IMR-90 (cell line): Measurements from ENCODE around the gene GRIN1. TPM values are rescaled to one million over a fixed set of nuclear protein-coding genes. Genes with fewer than 3 reads are reported as not detected.
A peak's percentile ranks its signal among the peaks of the same experiment; 100 is the strongest.

ENCODE experiments used
- ATAC-seq: fragments of 200-7000 bp; cut with Tn5 transposase; 2 replicates; pipeline ENCODE4 v1.9.1; 2020; ENCODE audit warnings: low read depth, mild to moderate bottlenecking, moderate library complexity
- BruUV-seq: library from RNA; stranded (reverse); fragments of 400-500 nt; replicated peaks from 2 replicates; lab custom pipeline; 2021; lab: Mats Ljungman, UMichigan
- CTCF ChIA-PET: fragments of 300-600 bp; formaldehyde crosslinking; extraction: SDS; loops from one replicate; lab custom pipeline; 2021; ENCODE audit warnings: antibody characterized with exemption; lab: Yijun Ruan, JAX
- POLR2A ChIA-PET: fragments of 300-600 bp; sonication (Branson Sonifier 250); formaldehyde crosslinking; loops from one replicate; lab custom pipeline; 2022; ENCODE audit warnings: antibody characterized with exemption; ENCODE audit not compliant: unreplicated experiment; lab: Charles Lee
- DNase-seq: peaks from one replicate; pipeline ENCODE4 v3.0.0; 2013
- H2AFZ ChIP-seq: replicated peaks from 2 replicates; pipeline ENCODE3; 2013; ENCODE audit warnings: low read length, mild to moderate bottlenecking; ENCODE audit not compliant: poor library complexity
- H2AK5ac ChIP-seq: 2 replicates; pipeline ENCODE4 v1.6.1; 2013; ENCODE audit warnings: low read depth, low read length, inconsistent platforms
- H2AK9ac ChIP-seq: replicated peaks from 2 replicates; pipeline ENCODE3; 2013; ENCODE audit warnings: mild to moderate bottlenecking, low read depth, low read length, moderate library complexity; ENCODE audit not compliant: poor library complexity
- H2BK120ac ChIP-seq: 2 replicates; pipeline ENCODE4 v1.6.1; 2013; ENCODE audit warnings: low read depth, low read length, inconsistent platforms
- H2BK15ac ChIP-seq: 3 replicates; pipeline ENCODE4 v1.6.1; 2013; ENCODE audit warnings: low read depth, low read length, inconsistent platforms
- H2BK20ac ChIP-seq: 2 replicates; pipeline ENCODE4 v1.6.1; 2013; ENCODE audit warnings: low read depth, mild to moderate bottlenecking, inconsistent platforms, low read length, moderate library complexity
- H2BK5ac ChIP-seq: 2 replicates; pipeline ENCODE4 v1.6.1; 2013; ENCODE audit warnings: mild to moderate bottlenecking, low read depth, low read length, inconsistent platforms; ENCODE audit not compliant: poor library complexity, severe bottlenecking
- H3K14ac ChIP-seq: replicated peaks from 2 replicates; pipeline ENCODE4 v1.6.1; 2013; ENCODE audit warnings: low read depth, low read length, inconsistent platforms
- H3K18ac ChIP-seq: 2 replicates; pipeline ENCODE4 v1.6.1; 2013; ENCODE audit warnings: low read depth, low read length, control low read depth
- H3K23ac ChIP-seq: 2 replicates; pipeline ENCODE4 v1.6.1; 2013; ENCODE audit warnings: low read depth, low read length, inconsistent platforms
- H3K27ac ChIP-seq: 2 replicates; pipeline ENCODE4 v1.5.1; 2013; ENCODE audit warnings: mild to moderate bottlenecking, control low read depth, low read length; ENCODE audit not compliant: insufficient read depth
- H3K27me3 ChIP-seq: 2 replicates; pipeline ENCODE4 v1.6.1; 2013; ENCODE audit warnings: low read length; ENCODE audit not compliant: control insufficient read depth, insufficient read depth
- H3K36me3 ChIP-seq: 2 replicates; pipeline ENCODE4 v1.6.1; 2013; ENCODE audit warnings: low read length, mixed read lengths; ENCODE audit not compliant: control insufficient read depth, insufficient read depth
- H3K4ac ChIP-seq: 2 replicates; pipeline ENCODE4 v1.6.1; 2013; ENCODE audit warnings: low read depth, low read length, inconsistent platforms
- H3K4me1 ChIP-seq: 2 replicates; pipeline ENCODE4 v1.6.1; 2013; ENCODE audit warnings: low read length, mixed read lengths; ENCODE audit not compliant: control insufficient read depth, insufficient read depth
- H3K4me2 ChIP-seq: 2 replicates; pipeline ENCODE4 v1.6.1; 2013; ENCODE audit warnings: low read depth, mild to moderate bottlenecking, control low read depth, low read length, moderate library complexity
- H3K4me3 ChIP-seq: 2 replicates; pipeline ENCODE4 v1.5.1; 2013; ENCODE audit warnings: low read depth, mild to moderate bottlenecking, control low read depth, low read length, moderate library complexity; ENCODE audit not compliant: insufficient read depth
- H3K56ac ChIP-seq: 2 replicates; pipeline ENCODE4 v1.6.1; 2013; ENCODE audit warnings: low read length, inconsistent platforms; ENCODE audit not compliant: insufficient read depth; ENCODE audit errors: extremely low read depth
- H3K79me1 ChIP-seq, 2 experiments: 2 replicates each; pipeline ENCODE4 v1.6.1; 2013; ENCODE audit warnings: low read length in 2 of 2, inconsistent platforms in 1 of 2, low read depth in 1 of 2
- H3K9ac ChIP-seq: 2 replicates; pipeline ENCODE4 v1.6.1; 2013; ENCODE audit warnings: low read depth, low read length, control low read depth
- H3K9me1 ChIP-seq: 2 replicates; pipeline ENCODE4 v1.6.1; 2013; ENCODE audit warnings: low read length, inconsistent platforms; ENCODE audit not compliant: insufficient read depth
- H3K9me3 ChIP-seq: 2 replicates; pipeline ENCODE4 v1.6.1; 2013; ENCODE audit warnings: low read length; ENCODE audit not compliant: control insufficient read depth, insufficient read depth
- H4K20me1 ChIP-seq: 2 replicates; pipeline ENCODE4 v1.6.1; 2013; ENCODE audit warnings: low read length, inconsistent platforms; ENCODE audit not compliant: insufficient read depth
- H4K5ac ChIP-seq: 2 replicates; pipeline ENCODE4 v1.6.1; 2013; ENCODE audit warnings: mild to moderate bottlenecking, low read depth, low read length, control low read depth
- H4K8ac ChIP-seq, 2 experiments: 2 replicates each; pipeline ENCODE4 v1.6.1; 2013; ENCODE audit warnings: low read depth in 2 of 2, low read length in 2 of 2, control low read depth in 1 of 2, inconsistent platforms in 1 of 2
- H4K91ac ChIP-seq: 2 replicates; pipeline ENCODE4 v1.6.1; 2013; ENCODE audit warnings: low read depth, low read length, inconsistent platforms; ENCODE audit not compliant: insufficient read depth
- BHLHE40 ChIP-seq: fragments of 150-350 bp; IDR thresholded peaks from 2 replicates; pipeline ENCODE4 v1.6.1; 2016; ENCODE audit warnings: mild to moderate bottlenecking, low read depth, low read length
- CEBPB ChIP-seq: IDR thresholded peaks from 2 replicates; pipeline ENCODE4 v1.6.1; 2012; ENCODE audit warnings: low read depth, low read length, improper control_type of control experiment
- FOS ChIP-seq: fragments of 150-350 bp; IDR thresholded peaks from 2 replicates; pipeline ENCODE4 v1.6.1; 2016; ENCODE audit warnings: low read depth, low read length
- MAFK ChIP-seq: IDR thresholded peaks from 2 replicates; pipeline ENCODE4 v1.6.1; 2012; ENCODE audit warnings: low read depth, low read length, improper control_type of control experiment
- MAZ ChIP-seq: IDR thresholded peaks from 2 replicates; pipeline ENCODE4 v1.6.1; 2012; ENCODE audit warnings: low read depth, mild to moderate bottlenecking, low read length, improper control_type of control experiment, moderate library complexity, borderline replicate concordance
- MXI1 ChIP-seq: IDR thresholded peaks from 2 replicates; pipeline ENCODE4 v1.6.1; 2012; ENCODE audit warnings: low read depth, mild to moderate bottlenecking, low read length, moderate library complexity, borderline replicate concordance
- NFE2L2 ChIP-seq: fragments of 150-350 bp; IDR thresholded peaks from 2 replicates; pipeline ENCODE4 v1.6.1; 2016; ENCODE audit warnings: low read depth, mild to moderate bottlenecking, low read length
- POLR2A ChIP-seq: IDR thresholded peaks from 2 replicates; pipeline ENCODE4 v1.6.1; 2012; ENCODE audit warnings: mild to moderate bottlenecking, low read depth, low read length
- RAD21 ChIP-seq: IDR thresholded peaks from 2 replicates; pipeline ENCODE4 v1.6.1; 2012; ENCODE audit warnings: low read length, improper control_type of control experiment
- RCOR1 ChIP-seq: IDR thresholded peaks from 2 replicates; pipeline ENCODE4 v1.6.1; 2012; ENCODE audit warnings: mild to moderate bottlenecking, low read length, improper control_type of control experiment; ENCODE audit not compliant: insufficient replicate concordance
- RFX5 ChIP-seq: IDR thresholded peaks from 2 replicates; pipeline ENCODE4 v1.8.0; 2012; ENCODE audit warnings: low read depth, mild to moderate bottlenecking, low read length, moderate library complexity
- SMC3 ChIP-seq: fragments of 150-350 bp; IDR thresholded peaks from 2 replicates; pipeline ENCODE4 v1.6.1; 2016; ENCODE audit warnings: low read depth, mild to moderate bottlenecking, antibody characterized with exemption, low read length, moderate library complexity
- WGBS, 2 experiments: methylation state at CpG; one replicate each; pipeline versions ENCODE4 v1.1.5 to v1.1.7; 2013; ENCODE audit warnings: missing lambda C conversion rate in 2 of 2; ENCODE audit not compliant: insufficient read length in 1 of 2; ENCODE audit errors: extremely low coverage in 2 of 2; 5-methylcytosine and 5-hydroxymethylcytosine counted together
- dilution Hi-C: fragments of 300-500 bp; cut with HindIII; formaldehyde crosslinking; loops from one replicate; pipeline ENCODE4 v1.14.3; 2018; ENCODE audit warnings: low sequenced_read_pairs; ENCODE audit not compliant: unreplicated experiment
- in situ Hi-C: fragments of 300-500 bp; cut with MboI; formaldehyde crosslinking; loops from 3 replicates; pipeline ENCODE4 v1.14.3; 2019; ENCODE audit warnings: low sequenced_read_pairs, inconsistent platforms, mixed read lengths
- intact Hi-C: fragments of 100-400 bp; cut with micrococcal nuclease; formaldehyde crosslinking; loops from 2 replicates; pipeline ENCODE4 v1.10.0; 2022
- polyA plus RNA-seq, 3 experiments: library from polyadenylated mRNA; depleted of rRNA; stranded (reverse); fragments of >200 nt; gene quantifications; 2 replicates each; pipeline ENCODE4 v1.2.3, GENCODE V29; 2012; ENCODE audit warnings: low replicate concordance in 1 of 3
- total RNA-seq: library from RNA; depleted of rRNA; stranded (reverse); fragments of >200 nt; gene quantifications from 2 replicates; pipeline ENCODE4 v1.2.3, GENCODE V29; 2012
- TF ChIP-seq, protein P1 (sequence below): fragments of 150-350 bp; IDR thresholded peaks from 2 replicates; pipeline ENCODE4 v1.6.1; 2016; ENCODE audit warnings: low read depth, mild to moderate bottlenecking, low read length, moderate library complexity, borderline replicate concordance
- TF ChIP-seq, protein P2 (sequence below): fragments of 150-350 bp; IDR thresholded peaks from 2 replicates; pipeline ENCODE4 v1.6.1; 2017; ENCODE audit warnings: mild to moderate bottlenecking, antibody characterized with exemption, low read length, low read depth
- TF ChIP-seq, protein P3 (sequence below): conservative IDR thresholded peaks from 2 replicates; pipeline ENCODE4 v1.5.1; 2012; ENCODE audit warnings: mild to moderate bottlenecking, low read depth, low read length, improper control_type of control experiment

Gene GRIN1
- total and polyA plus RNA-seq, 2 of the 4 experiments (the other 2 are of a cell fraction), result 0.09 TPM; not detected in 1

DNA sequence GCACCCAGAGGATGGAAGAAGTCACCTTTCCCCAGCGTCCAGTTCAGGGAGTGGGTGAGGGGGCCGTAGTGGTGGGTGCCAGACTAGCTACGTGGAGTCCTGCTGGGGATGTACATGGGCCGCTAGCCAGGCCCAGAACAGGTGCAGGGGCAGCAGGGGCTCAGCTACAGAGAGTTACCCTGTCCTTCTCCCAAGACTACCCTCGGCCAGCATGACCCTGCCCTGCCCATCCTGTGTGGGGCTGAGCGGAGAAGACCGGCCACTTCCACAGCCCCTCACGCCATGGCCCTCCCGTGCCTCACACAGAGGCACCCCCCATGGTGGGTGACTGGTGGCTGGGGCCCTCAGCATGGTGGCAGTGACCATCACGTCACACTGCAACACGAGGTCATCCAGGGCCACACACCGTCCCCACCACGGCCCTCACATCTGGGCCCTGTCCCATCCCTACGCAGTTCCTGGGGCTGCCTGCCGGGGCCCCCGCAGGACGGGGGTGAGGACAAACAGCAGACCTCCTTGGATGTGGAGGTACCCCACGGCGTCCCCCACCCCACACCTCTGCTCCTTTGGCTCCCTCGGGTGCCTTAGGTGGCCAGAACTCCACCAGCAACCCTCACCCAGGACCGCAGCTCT lies 23.4 kb upstream of the GRIN1 start:
- no peak overlapping the region for H3K18ac ChIP-seq
- H4K91ac ChIP-seq, result no peak overlapping the region
- no peaks in the 10 kb centered on the region for H3K27me3 ChIP-seq
- no peak overlapping the region for H3K27ac ChIP-seq
- H2BK120ac ChIP-seq, result no peak overlapping the region
- no peak overlapping the region; a peak in 1 of 4 replicates for H4K8ac ChIP-seq
- no peak overlapping the region for H4K5ac ChIP-seq
- H3K4me3 ChIP-seq, result no peak overlapping the region
- ATAC-seq (no peak), DNase-seq (no peak)
- no peak overlapping the region for H2BK5ac ChIP-seq
- 76% methylated on average over 10 of the region's 21 CpGs; no CpG with 5 or more reads in 1 of the 2 experiments for WGBS, 2 experiments
- H3K56ac ChIP-seq, result no peak overlapping the region
- no peak overlapping the region for H2BK15ac ChIP-seq
- H2AFZ ChIP-seq, result peak overlapping the region; percentile 86
- ChIA-PET CTCF (no interaction called here), POLR2A (no interaction called here)
- dilution Hi-C loops, result no loop called here
- BruUV-seq, result no TSS peak
- peak overlapping the region; percentile 60 for H2AK9ac ChIP-seq
- no peak overlapping the region for H3K14ac ChIP-seq
- H3K9me1 ChIP-seq, result no peaks in the 10 kb centered on the region
- H3K4me2 ChIP-seq, result no peak overlapping the region
- 0 out of 4 replicates have a peak, but pooled peaks cover 0 to 3% of the 10 kb centered on the region in 2 experiments for H3K79me1 ChIP-seq
- H3K23ac ChIP-seq, result no peak overlapping the region
- H2BK20ac ChIP-seq, result no peak overlapping the region
- H4K20me1 ChIP-seq, result no peaks in the 10 kb centered on the region
- intact Hi-C loops, result no loop called here
- H3K4me1 ChIP-seq, result peaks cover 6% of the 10 kb centered on the region
- H2AK5ac ChIP-seq, result no peak overlapping the region
- H3K9ac ChIP-seq, result no peak overlapping the region
- no peaks in the 10 kb centered on the region for H3K9me3 ChIP-seq
- peaks cover 17% of the 10 kb centered on the region for H3K36me3 ChIP-seq
- TF ChIP-seq MAZ (no peak), SMC3 (no peak), RAD21 (no peak), MAFK (no peak), NFE2L2 (no peak), MXI1 (no peak), CEBPB (no peak), RFX5 (no peak), RCOR1 (no peak), POLR2A (no peak), FOS (no peak), BHLHE40 (no peak)
- TF ChIP-seq, protein P1, sequence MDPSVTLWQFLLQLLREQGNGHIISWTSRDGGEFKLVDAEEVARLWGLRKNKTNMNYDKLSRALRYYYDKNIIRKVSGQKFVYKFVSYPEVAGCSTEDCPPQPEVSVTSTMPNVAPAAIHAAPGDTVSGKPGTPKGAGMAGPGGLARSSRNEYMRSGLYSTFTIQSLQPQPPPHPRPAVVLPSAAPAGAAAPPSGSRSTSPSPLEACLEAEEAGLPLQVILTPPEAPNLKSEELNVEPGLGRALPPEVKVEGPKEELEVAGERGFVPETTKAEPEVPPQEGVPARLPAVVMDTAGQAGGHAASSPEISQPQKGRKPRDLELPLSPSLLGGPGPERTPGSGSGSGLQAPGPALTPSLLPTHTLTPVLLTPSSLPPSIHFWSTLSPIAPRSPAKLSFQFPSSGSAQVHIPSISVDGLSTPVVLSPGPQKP, result no peak
- TF ChIP-seq, protein P2, sequence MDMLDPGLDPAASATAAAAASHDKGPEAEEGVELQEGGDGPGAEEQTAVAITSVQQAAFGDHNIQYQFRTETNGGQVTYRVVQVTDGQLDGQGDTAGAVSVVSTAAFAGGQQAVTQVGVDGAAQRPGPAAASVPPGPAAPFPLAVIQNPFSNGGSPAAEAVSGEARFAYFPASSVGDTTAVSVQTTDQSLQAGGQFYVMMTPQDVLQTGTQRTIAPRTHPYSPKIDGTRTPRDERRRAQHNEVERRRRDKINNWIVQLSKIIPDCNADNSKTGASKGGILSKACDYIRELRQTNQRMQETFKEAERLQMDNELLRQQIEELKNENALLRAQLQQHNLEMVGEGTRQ, result no peak
- TF ChIP-seq, protein P3, sequence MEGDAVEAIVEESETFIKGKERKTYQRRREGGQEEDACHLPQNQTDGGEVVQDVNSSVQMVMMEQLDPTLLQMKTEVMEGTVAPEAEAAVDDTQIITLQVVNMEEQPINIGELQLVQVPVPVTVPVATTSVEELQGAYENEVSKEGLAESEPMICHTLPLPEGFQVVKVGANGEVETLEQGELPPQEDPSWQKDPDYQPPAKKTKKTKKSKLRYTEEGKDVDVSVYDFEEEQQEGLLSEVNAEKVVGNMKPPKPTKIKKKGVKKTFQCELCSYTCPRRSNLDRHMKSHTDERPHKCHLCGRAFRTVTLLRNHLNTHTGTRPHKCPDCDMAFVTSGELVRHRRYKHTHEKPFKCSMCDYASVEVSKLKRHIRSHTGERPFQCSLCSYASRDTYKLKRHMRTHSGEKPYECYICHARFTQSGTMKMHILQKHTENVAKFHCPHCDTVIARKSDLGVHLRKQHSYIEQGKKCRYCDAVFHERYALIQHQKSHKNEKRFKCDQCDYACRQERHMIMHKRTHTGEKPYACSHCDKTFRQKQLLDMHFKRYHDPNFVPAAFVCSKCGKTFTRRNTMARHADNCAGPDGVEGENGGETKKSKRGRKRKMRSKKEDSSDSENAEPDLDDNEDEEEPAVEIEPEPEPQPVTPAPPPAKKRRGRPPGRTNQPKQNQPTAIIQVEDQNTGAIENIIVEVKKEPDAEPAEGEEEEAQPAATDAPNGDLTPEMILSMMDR, result no peak
- H3K4ac ChIP-seq, result no peak overlapping the region
- in situ Hi-C loops, result no loop called here
